ENCODE data around the gene IKZF3.
"Not testable (repeated sequence)": the region's sequence is repeated elsewhere in the genome, so short reads cannot be mapped to it uniquely, and the experiment has no call there.

IKZF3 gene

GRCh38 chr17:39854909-39855308, 9.2 kb downstream of the IKZF3 start:
- Histone ChIP-seq H3K4me2 (ENCODE audit: low read length) (no peak overlapping the region), H3K36me3 (ENCODE audit: control insufficient read depth, insufficient read depth, low read length) (no peaks in the 10 kb centered on the region), H3K27ac (no peak overlapping the region), H3K27me3 (ENCODE audit: control insufficient read depth, insufficient read depth, low read length) (no peaks in the 10 kb centered on the region), H3K79me2 (no peaks in the 10 kb centered on the region), H2AFZ (no peak overlapping the region), H3K4me3 (ENCODE audit: low read depth, low read length) (no peak overlapping the region), H3K9ac (no peak overlapping the region), H3K4me1 (no peaks in the 10 kb centered on the region), H3K9me3 (ENCODE audit: control insufficient read depth, low read length) (no peaks in the 10 kb centered on the region)
- TF ChIP-seq CTCF (IDR thresholded peaks at IDR 0.05): no peak

- no peaks in the 10 kb centered on the region for H3K4me1 ChIP-seq
Measured at GRCh38 chr17:39852239-39852638, 11.9 kb downstream of the IKZF3 start.

GRCh38 chr17:39850186-39850585, 13.9 kb downstream of the IKZF3 start:
- H3K36me3 ChIP-seq (ENCODE audit: control insufficient read depth, insufficient read depth, low read length); H2AFZ ChIP-seq; H3K9me3 ChIP-seq (ENCODE audit: control insufficient read depth, low read length); H3K4me2 ChIP-seq (ENCODE audit: low read length); H3K9ac ChIP-seq; H3K27ac ChIP-seq; H3K27me3 ChIP-seq (ENCODE audit: control insufficient read depth, insufficient read depth, low read length); H3K4me1 ChIP-seq; H3K4me3 ChIP-seq (ENCODE audit: low read depth, low read length); H3K79me2 ChIP-seq: not testable (repeated sequence)

More at GRCh38 chr17:39852239-39852638, 11.9 kb downstream of the IKZF3 start:
- H3K4me3 ChIP-seq (ENCODE audit: low read depth, low read length): no peak overlapping the region
- H3K4me2 ChIP-seq (ENCODE audit: low read length): no peak overlapping the region
- no peaks in the 10 kb centered on the region for H3K36me3 ChIP-seq (ENCODE audit: control insufficient read depth, insufficient read depth, low read length)
- H3K9ac ChIP-seq: no peak overlapping the region
- no peaks in the 10 kb centered on the region for H3K9me3 ChIP-seq (ENCODE audit: control insufficient read depth, low read length)
- no peak overlapping the region for H2AFZ ChIP-seq
- TF ChIP-seq CTCF (IDR thresholded peaks at IDR 0.05): no peak
- H3K27ac ChIP-seq: no peak overlapping the region
- no peaks in the 10 kb centered on the region for H3K79me2 ChIP-seq
- H3K27me3 ChIP-seq (ENCODE audit: control insufficient read depth, insufficient read depth, low read length): no peaks in the 10 kb centered on the region

GRCh38 chr17:39848600-39848999, 15.5 kb downstream of the IKZF3 start:
- Histone ChIP-seq H3K36me3 (ENCODE audit: control insufficient read depth, insufficient read depth, low read length) (no peaks in the 10 kb centered on the region), H3K4me2 (ENCODE audit: low read length) (no peak overlapping the region), H3K79me2 (no peaks in the 10 kb centered on the region), H3K9ac (no peak overlapping the region), H3K4me1 (no peaks in the 10 kb centered on the region), H2AFZ (no peak overlapping the region), H3K27ac (no peak overlapping the region), H3K27me3 (ENCODE audit: control insufficient read depth, insufficient read depth, low read length) (no peaks in the 10 kb centered on the region), H3K4me3 (ENCODE audit: low read depth, low read length) (no peak overlapping the region), H3K9me3 (ENCODE audit: control insufficient read depth, low read length) (no peaks in the 10 kb centered on the region)
- no peak for TF ChIP-seq CTCF (IDR thresholded peaks at IDR 0.05)

- Histone ChIP-seq H3K9me3 (ENCODE audit: control insufficient read depth, low read length) (no peaks in the 10 kb centered on the region), H3K27me3 (ENCODE audit: control insufficient read depth, insufficient read depth, low read length) (no peaks in the 10 kb centered on the region), H3K4me1 (no peaks in the 10 kb centered on the region), H3K4me3 (ENCODE audit: low read depth, low read length) (no peak overlapping the region), H3K27ac (no peak overlapping the region), H2AFZ (no peak overlapping the region), H3K79me2 (no peaks in the 10 kb centered on the region), H3K4me2 (ENCODE audit: low read length) (no peak overlapping the region), H3K9ac (no peak overlapping the region), H3K36me3 (ENCODE audit: control insufficient read depth, insufficient read depth, low read length) (no peaks in the 10 kb centered on the region)
- no peak for TF ChIP-seq CTCF (IDR thresholded peaks at IDR 0.05)
Measured at GRCh38 chr17:39846205-39846604, 17.9 kb downstream of the IKZF3 start.

All from parathyroid adenoma (tissue), 2 donors.